ENCODE measurements around the gene MAPT.

DNA sequence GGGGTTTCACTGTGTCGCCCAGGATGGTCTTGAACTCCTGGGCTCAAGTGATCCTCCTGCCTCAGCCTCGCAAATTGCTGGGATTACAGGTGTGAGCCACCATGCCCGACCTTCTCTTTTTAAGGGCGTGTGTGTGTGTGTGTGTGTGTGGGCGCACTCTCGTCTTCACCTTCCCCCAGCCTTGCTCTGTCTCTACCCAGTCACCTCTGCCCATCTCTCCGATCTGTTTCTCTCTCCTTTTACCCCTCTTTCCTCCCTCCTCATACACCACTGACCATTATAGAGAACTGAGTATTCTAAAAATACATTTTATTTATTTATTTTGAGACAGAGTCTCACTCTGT, 108.6 kb downstream of the MAPT start:
- TF ChIP-seq, protein P1, sequence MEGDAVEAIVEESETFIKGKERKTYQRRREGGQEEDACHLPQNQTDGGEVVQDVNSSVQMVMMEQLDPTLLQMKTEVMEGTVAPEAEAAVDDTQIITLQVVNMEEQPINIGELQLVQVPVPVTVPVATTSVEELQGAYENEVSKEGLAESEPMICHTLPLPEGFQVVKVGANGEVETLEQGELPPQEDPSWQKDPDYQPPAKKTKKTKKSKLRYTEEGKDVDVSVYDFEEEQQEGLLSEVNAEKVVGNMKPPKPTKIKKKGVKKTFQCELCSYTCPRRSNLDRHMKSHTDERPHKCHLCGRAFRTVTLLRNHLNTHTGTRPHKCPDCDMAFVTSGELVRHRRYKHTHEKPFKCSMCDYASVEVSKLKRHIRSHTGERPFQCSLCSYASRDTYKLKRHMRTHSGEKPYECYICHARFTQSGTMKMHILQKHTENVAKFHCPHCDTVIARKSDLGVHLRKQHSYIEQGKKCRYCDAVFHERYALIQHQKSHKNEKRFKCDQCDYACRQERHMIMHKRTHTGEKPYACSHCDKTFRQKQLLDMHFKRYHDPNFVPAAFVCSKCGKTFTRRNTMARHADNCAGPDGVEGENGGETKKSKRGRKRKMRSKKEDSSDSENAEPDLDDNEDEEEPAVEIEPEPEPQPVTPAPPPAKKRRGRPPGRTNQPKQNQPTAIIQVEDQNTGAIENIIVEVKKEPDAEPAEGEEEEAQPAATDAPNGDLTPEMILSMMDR (IDR thresholded peaks at IDR 0.05; ENCODE audit: low read depth, low read length) = no peak
- TF ChIP-seq POLR2A (IDR thresholded peaks at IDR 0.05; ENCODE audit: extremely low read depth, insufficient read length) (no peak), MYC (IDR thresholded peaks at IDR 0.05; ENCODE audit: low read depth, low read length) (no peak)

All from NB4 (cell line).